HG02870 (cell line): ENCODE results near the gene HMGB1.

Source experiments
- ATAC-seq: cut with Tn5 transposase; IDR thresholded peaks from one replicate; pipeline ENCODE4 v1.9.1; 2021; ENCODE audit warnings: mild to moderate bottlenecking, moderate library complexity; ENCODE audit not compliant: unreplicated experiment

The HMGB1 gene

GRCh38 chr13:30435911-30436451 lies 29.8 kb downstream of the HMGB1 start:
- ATAC-seq: no peak

- ATAC-seq: peak; percentile 35
Measured at GRCh38 chr13:30431269-30431940, 34.3 kb downstream of the HMGB1 start.

- ATAC-seq: peak; percentile 76
Measured at GRCh38 chr13:30429721-30430694, 35.7 kb downstream of the HMGB1 start.

- ATAC-seq: no peak
Measured at GRCh38 chr13:30429235-30429634, 36.5 kb downstream of the HMGB1 start.

- no peak for ATAC-seq
Measured at GRCh38 chr13:30423891-30424290, 41.8 kb downstream of the HMGB1 start.

- peak; percentile 58 for ATAC-seq
Measured at GRCh38 chr13:30422054-30422839, 43.5 kb downstream of the HMGB1 start, which contains the start of gene UBE2L5. Gene UBE2L5, plus strand, starts transcription at chr13:30422493. Its CDS starts 5,498 bp downstream, at chr13:30427991.

- ATAC-seq: no peak
Measured at GRCh38 chr13:30421093-30422053, 44.4 kb downstream of the HMGB1 start.

GRCh38 chr13:30418717-30419459 lies 46.8 kb downstream of the HMGB1 start:
- ATAC-seq: no peak

GRCh38 chr13:30418075-30418716 lies 47.5 kb downstream of the HMGB1 start:
- no peak for ATAC-seq

- ATAC-seq: no peak
Measured at GRCh38 chr13:30416471-30416870, 49.3 kb downstream of the HMGB1 start.

- peak; percentile 75 for ATAC-seq
Measured at GRCh38 chr13:30415430-30416030, 50.2 kb downstream of the HMGB1 start.

GRCh38 chr13:30413842-30414241 lies 51.9 kb downstream of the HMGB1 start:
- no peak for ATAC-seq

- no peak for ATAC-seq
Measured at GRCh38 chr13:30412346-30412745, 53.4 kb downstream of the HMGB1 start.

- no peak for ATAC-seq
Measured at GRCh38 chr13:30410705-30411125, 55.0 kb downstream of the HMGB1 start.

- ATAC-seq: no peak
Measured at GRCh38 chr13:30409886-30410704, 55.6 kb downstream of the HMGB1 start.

GRCh38 chr13:30408319-30409101 lies 57.2 kb downstream of the HMGB1 start:
- ATAC-seq: peak; percentile 92
